NT2/D1 (cell line): ENCODE measurements around the gene ANKS3.

ENCODE experiments used
- DNase-seq: peaks from one replicate; pipeline ENCODE4 v3.0.0-alpha.2; 2011; ENCODE audit warnings: low read depth, low spot score
- H3K27me3 ChIP-seq: 2 replicates; pipeline ENCODE4 v1.6.0; 2011; ENCODE audit warnings: mild to moderate bottlenecking; ENCODE audit not compliant: insufficient read length, insufficient read depth
- H3K36me3 ChIP-seq: 2 replicates; pipeline ENCODE4 v1.6.1; 2011; ENCODE audit warnings: mild to moderate bottlenecking, low read length, mixed read lengths; ENCODE audit not compliant: insufficient read depth, insufficient read length
- H3K4me1 ChIP-seq: 2 replicates; pipeline ENCODE4 v1.5.1; 2011; ENCODE audit not compliant: insufficient read depth, insufficient read length
- H3K4me3 ChIP-seq: 2 replicates; pipeline ENCODE4 v1.5.1; 2011; ENCODE audit warnings: low read depth; ENCODE audit not compliant: insufficient read length
- H3K9ac ChIP-seq: 2 replicates; pipeline ENCODE4 v1.6.0; 2011; ENCODE audit warnings: low read depth; ENCODE audit not compliant: insufficient read length
- H3K9me3 ChIP-seq: 2 replicates; pipeline ENCODE4 v1.5.1; 2011; ENCODE audit warnings: mild to moderate bottlenecking, low read length; ENCODE audit not compliant: insufficient read depth
- SUZ12 ChIP-seq: IDR thresholded peaks from 2 replicates; pipeline ENCODE4 v1.6.1; 2011; ENCODE audit not compliant: insufficient read length, insufficient read depth; ENCODE audit errors: extremely low read depth
- YY1 ChIP-seq: IDR thresholded peaks from 2 replicates; pipeline ENCODE4 v1.6.1; 2011; ENCODE audit not compliant: insufficient read length, insufficient read depth
- ZNF274 ChIP-seq: IDR thresholded peaks from 2 replicates; pipeline ENCODE4 v1.6.1; 2011; ENCODE audit warnings: mild to moderate bottlenecking, low read depth, low read length

Gene ANKS3

GRCh38 chr16:4723071-4723767 lies 10.9 kb downstream of the ANKS3 start:
- no peak overlapping the region for H3K9ac ChIP-seq
- no peak for TF ChIP-seq ZNF274
- no peak for TF ChIP-seq YY1
- TF ChIP-seq SUZ12 = no peak
- H3K4me3 ChIP-seq = no peak overlapping the region
- H3K27me3 ChIP-seq = no peaks in the 10 kb centered on the region
- H3K4me1 ChIP-seq = peaks cover 8% of the 10 kb centered on the region
- H3K9me3 ChIP-seq = no peaks in the 10 kb centered on the region
- no peak for DNase-seq
- peaks cover 54% of the 10 kb centered on the region for H3K36me3 ChIP-seq

- peak overlapping the region; percentile 32 for H3K9ac ChIP-seq
These were observed 15.6 kb downstream of the ANKS3 start for GRCh38 chr16:4718466-4718865.

GRCh38 chr16:4714996-4715395 lies 19.1 kb downstream of the ANKS3 start:
- Histone ChIP-seq H3K9me3 (no peaks in the 10 kb centered on the region), H3K36me3 (peaks cover 43% of the 10 kb centered on the region), H3K4me3 (no peak overlapping the region), H3K9ac (no peak overlapping the region), H3K27me3 (no peaks in the 10 kb centered on the region), H3K4me1 (peaks cover 15% of the 10 kb centered on the region)
- no peak for DNase-seq
- no peak for TF ChIP-seq YY1
- TF ChIP-seq SUZ12 = no peak
- TF ChIP-seq ZNF274 = no peak

More at GRCh38 chr16:4718466-4718865, 15.6 kb downstream of the ANKS3 start:
- H3K4me3 ChIP-seq = no peak overlapping the region
- no peak for TF ChIP-seq YY1
- TF ChIP-seq SUZ12 = no peak
- TF ChIP-seq ZNF274 = no peak
- peaks cover 32% of the 10 kb centered on the region for H3K36me3 ChIP-seq
- H3K4me1 ChIP-seq = peaks cover 13% of the 10 kb centered on the region
- no peaks in the 10 kb centered on the region for H3K9me3 ChIP-seq
- DNase-seq = no peak
- no peaks in the 10 kb centered on the region for H3K27me3 ChIP-seq

- H3K9me3 ChIP-seq = no peaks in the 10 kb centered on the region
- H3K36me3 ChIP-seq = peaks cover 50% of the 10 kb centered on the region
- no peaks in the 10 kb centered on the region for H3K27me3 ChIP-seq
- peak; percentile 70 for DNase-seq
- no peak for TF ChIP-seq ZNF274
- no peak for TF ChIP-seq YY1
- TF ChIP-seq SUZ12 = no peak
- peak overlapping the region; percentile 18 for H3K4me3 ChIP-seq
- peaks cover 13% of the 10 kb centered on the region for H3K4me1 ChIP-seq
- H3K9ac ChIP-seq = peak overlapping the region; percentile 68
These were observed 20.2 kb downstream of the ANKS3 start for GRCh38 chr16:4713663-4714501.

GRCh38 chr16:4709481-4709880 lies 24.6 kb downstream of the ANKS3 start:
- H3K4me1 ChIP-seq = peaks cover 7% of the 10 kb centered on the region
- H3K9me3 ChIP-seq = no peaks in the 10 kb centered on the region
- TF ChIP-seq ZNF274 (no peak), SUZ12 (no peak), YY1 (no peak)
- peaks cover 58% of the 10 kb centered on the region for H3K36me3 ChIP-seq
- H3K27me3 ChIP-seq = no peaks in the 10 kb centered on the region
- H3K4me3 ChIP-seq = no peak overlapping the region
- no peak overlapping the region for H3K9ac ChIP-seq
- DNase-seq = no peak

GRCh38 chr16:4706871-4707270 lies 27.2 kb downstream of the ANKS3 start:
- no peak for TF ChIP-seq ZNF274
- TF ChIP-seq SUZ12 = no peak
- TF ChIP-seq YY1 = no peak
- Histone ChIP-seq H3K4me1 (no peaks in the 10 kb centered on the region), H3K9me3 (no peaks in the 10 kb centered on the region), H3K27me3 (no peaks in the 10 kb centered on the region), H3K9ac (no peak overlapping the region), H3K36me3 (peaks cover 64% of the 10 kb centered on the region), H3K4me3 (no peak overlapping the region)
- DNase-seq = no peak

- Histone ChIP-seq H3K9me3 (no peaks in the 10 kb centered on the region), H3K36me3 (peaks cover 71% of the 10 kb centered on the region), H3K4me3 (no peak overlapping the region), H3K27me3 (no peaks in the 10 kb centered on the region), H3K4me1 (no peaks in the 10 kb centered on the region), H3K9ac (no peak overlapping the region)
- DNase-seq = no peak
- TF ChIP-seq SUZ12 (no peak), ZNF274 (no peak), YY1 (no peak)
These were observed 29.2 kb downstream of the ANKS3 start for GRCh38 chr16:4704913-4705312.
